NCI-H2196 treated with DMSO at 0.1 percent for 48 hours (cell line): ENCODE results near the gene ZFHX3.
"Not testable (repeated sequence)": the region's sequence is repeated elsewhere in the genome, so short reads cannot be mapped to it uniquely, and the experiment has no call there.

Experiments
- DNase-seq: peaks from one replicate; lab custom pipeline; 2025; ENCODE audit not compliant: unreplicated experiment; lab: John Stamatoyannopoulos, UW

Gene ZFHX3

GRCh38 chr16:73047536-73048291 lies at the start of gene ZFHX3:
Gene ZFHX3 (minus strand): TSS chr16:73048128. CDS start chr16:72960145, 87,983 bp downstream.
- DNase-seq = no peak

GRCh38 chr16:73096510-73096909 lies 48.6 kb upstream of the ZFHX3 start:
- no peak for DNase-seq

GRCh38 chr16:73095885-73096421 lies 48.0 kb upstream of the ZFHX3 start:
- DNase-seq = no peak

- DNase-seq = no peak
These were observed 47.4 kb upstream of the ZFHX3 start for GRCh38 chr16:73095142-73095820.

- no peak for DNase-seq
These were observed 46.4 kb upstream of the ZFHX3 start for GRCh38 chr16:73094371-73094770.

GRCh38 chr16:73093146-73094144 lies 45.5 kb upstream of the ZFHX3 start:
- no peak for DNase-seq

GRCh38 chr16:73092236-73092781 lies 44.4 kb upstream of the ZFHX3 start:
- no peak for DNase-seq

GRCh38 chr16:73091174-73091573 lies 43.2 kb upstream of the ZFHX3 start:
- DNase-seq = no peak

- DNase-seq = no peak
These were observed 41.5 kb upstream of the ZFHX3 start for GRCh38 chr16:73089420-73089819.

GRCh38 chr16:73086108-73086507 lies 38.2 kb upstream of the ZFHX3 start:
- DNase-seq = no peak

- DNase-seq = no peak
These were observed 35.3 kb upstream of the ZFHX3 start for GRCh38 chr16:73083271-73083670.

GRCh38 chr16:73082634-73083051 lies 34.7 kb upstream of the ZFHX3 start:
- not testable (repeated sequence) for DNase-seq

- no peak for DNase-seq
These were observed 33.0 kb upstream of the ZFHX3 start for GRCh38 chr16:73080931-73081330.

- DNase-seq = no peak
These were observed 28.4 kb upstream of the ZFHX3 start for GRCh38 chr16:73076324-73076810.

- DNase-seq = no peak
These were observed 26.5 kb upstream of the ZFHX3 start for GRCh38 chr16:73074382-73074781.

- DNase-seq = not testable (repeated sequence)
These were observed 24.1 kb upstream of the ZFHX3 start for GRCh38 chr16:73072051-73072450.

- DNase-seq = peak; percentile 35
These were observed 23.4 kb upstream of the ZFHX3 start for GRCh38 chr16:73071131-73071940.

- DNase-seq = no peak
These were observed 21.8 kb upstream of the ZFHX3 start for GRCh38 chr16:73069581-73070262.
